HEK293 (cell line): ENCODE data around the gene CBFB.

Experiments used
- CTCF ChIA-PET: fragments of 350-600 bp; formaldehyde crosslinking; extraction: SDS; loops from one replicate; lab custom pipeline; 2021; ENCODE audit warnings: antibody characterized with exemption; lab: Yijun Ruan, JAX
- POLR2A ChIA-PET: fragments of 300-600 bp; formaldehyde crosslinking; extraction: SDS; loops from one replicate; lab custom pipeline; 2020; ENCODE audit warnings: antibody characterized with exemption, inconsistent platforms; lab: Yijun Ruan, JAX
- H3K27ac ChIP-seq: fragments of 200-500 bp; sonication (Bioruptor generic); 2 replicates; pipeline ENCODE4 v1.5.1; 2014; ENCODE audit warnings: low read depth, low read length, control low read depth, inconsistent platforms; ENCODE audit errors: extremely low read depth
- H3K36me3 ChIP-seq, 2 experiments: fragments of 200-500 bp in 1 of 2; sonication (Bioruptor generic) in 1 of 2; 1 replicate in 1 of 2; 2 replicates in 1 of 2; pipeline ENCODE4 v1.5.1; 2014 to 2017; ENCODE audit warnings: inconsistent platforms in 2 of 2, low read length in 2 of 2; ENCODE audit not compliant: control insufficient read depth in 2 of 2, insufficient read depth in 1 of 2
- H3K4me1 ChIP-seq: fragments of 200-500 bp; sonication (Bioruptor generic); 2 replicates; pipeline ENCODE4 v1.5.1; 2014; ENCODE audit warnings: mild to moderate bottlenecking, low read length, inconsistent platforms; ENCODE audit not compliant: control insufficient read depth, insufficient read depth
- H3K4me3 ChIP-seq: 2 replicates; pipeline ENCODE4 v1.5.1; 2011; ENCODE audit warnings: low read depth, mild to moderate bottlenecking, control low read depth, low read length, moderate library complexity
- H3K9me3 ChIP-seq: fragments of 200-500 bp; sonication (Bioruptor generic); 2 replicates; pipeline ENCODE4 v1.5.1; 2014; ENCODE audit warnings: low read depth, low read length, inconsistent platforms; ENCODE audit not compliant: control insufficient read depth, insufficient read depth
- CTCF ChIP-seq: fragments of 450-650 bp; formaldehyde crosslinking; IDR thresholded peaks from 2 replicates; pipeline ENCODE4 v1.5.1; 2016; ENCODE audit warnings: missing biosample characterization, missing genetic modification characterization
- INSM2 ChIP-seq: fragments of 450-650 bp; formaldehyde crosslinking; IDR thresholded peaks from 2 replicates; pipeline ENCODE4 v1.5.1; 2016; ENCODE audit warnings: missing biosample characterization, missing genetic modification characterization
- KLF17 ChIP-seq: fragments of 450-650 bp; formaldehyde crosslinking; IDR thresholded peaks from 2 replicates; pipeline ENCODE4 v1.5.1; 2016; ENCODE audit warnings: missing biosample characterization, missing genetic modification characterization
- OSR2 ChIP-seq: fragments of 450-650 bp; formaldehyde crosslinking; IDR thresholded peaks from 2 replicates; pipeline ENCODE4 v1.5.1; 2016; ENCODE audit warnings: missing biosample characterization, missing genetic modification characterization
- SP2 ChIP-seq: fragments of 450-650 bp; formaldehyde crosslinking; IDR thresholded peaks from 2 replicates; pipeline ENCODE4 v1.5.1; 2016; ENCODE audit warnings: missing biosample characterization, missing genetic modification characterization
- ZBTB8A ChIP-seq: fragments of 450-650 bp; formaldehyde crosslinking; IDR thresholded peaks from 2 replicates; pipeline ENCODE4 v1.5.1; 2016; ENCODE audit warnings: missing biosample characterization, missing genetic modification characterization
- ZNF214 ChIP-seq: fragments of 450-650 bp; formaldehyde crosslinking; IDR thresholded peaks from 2 replicates; pipeline ENCODE4 v1.5.1; 2017; ENCODE audit warnings: missing biosample characterization, mild to moderate bottlenecking, missing genetic modification characterization, borderline replicate concordance
- ZNF280D ChIP-seq: fragments of 450-650 bp; formaldehyde crosslinking; IDR thresholded peaks from 2 replicates; pipeline ENCODE4 v1.5.1; 2016; ENCODE audit warnings: missing biosample characterization, missing genetic modification characterization
- ZNF366 ChIP-seq: fragments of 450-650 bp; formaldehyde crosslinking; conservative IDR thresholded peaks from 2 replicates; pipeline ENCODE4 v1.5.1; 2016; ENCODE audit warnings: missing biosample characterization, missing genetic modification characterization
- ZNF580 ChIP-seq: fragments of 450-650 bp; formaldehyde crosslinking; IDR thresholded peaks from 2 replicates; pipeline ENCODE4 v1.5.1; 2016; ENCODE audit warnings: missing biosample characterization, missing genetic modification characterization
- ZNF623 ChIP-seq: fragments of 450-650 bp; formaldehyde crosslinking; IDR thresholded peaks from 2 replicates; pipeline ENCODE4 v1.5.1; 2016; ENCODE audit warnings: missing biosample characterization, missing genetic modification characterization

CBFB gene

GRCh38 chr16:67147437-67148140 lies 118.6 kb downstream of the CBFB start:
- peaks cover 8 to 69% of the 10 kb centered on the region in 2 experiments; a peak in 2 of 3 replicates for H3K36me3 ChIP-seq

More at GRCh38 chr16:67147437-67148140, 118.6 kb downstream of the CBFB start:
- CTCF ChIA-PET, result no interaction called here
- POLR2A ChIA-PET, result no interaction called here
- Histone ChIP-seq H3K4me1 (0 out of 2 replicates have a peak, but pooled peaks cover 3% of the 10 kb centered on the region), H3K9me3 (no peaks in the 10 kb centered on the region), H3K27ac (no peak overlapping the region), H3K4me3 (no peak overlapping the region)
- TF ChIP-seq ZNF214 (no peak), INSM2 (tag by site-specific recombination) (no peak), KLF17 (tag by site-specific recombination) (no peak), ZNF280D (no peak), ZNF366 (no peak), OSR2 (no peak), CTCF (tag by site-specific recombination) (no peak), ZBTB8A (no peak), ZNF580 (tag by site-specific recombination) (no peak), ZNF623 (no peak), SP2 (tag by site-specific recombination) (no peak)
